Mucosa of descending colon (tissue), 3 donors: ENCODE measurements around the gene AKAP13. TPM values are rescaled to one million over a fixed set of nuclear protein-coding genes. Genes with fewer than 3 reads are reported as not detected.

Source experiments
- ATAC-seq: fragments of 200-7000 bp; cut with Tn5 transposase; one replicate; pipeline ENCODE4 v1.9.1; 2020; ENCODE audit warnings: mild to moderate bottlenecking, moderate library complexity
- DNase-seq, 3 donors: peaks; one replicate each; pipeline ENCODE4 v3.0.0-alpha.2; 2020
- H3K36me3 ChIP-seq: fragments of 200-600 bp; one replicate; pipeline ENCODE4 v1.8.0; 2021; ENCODE audit warnings: low read depth, mild to moderate bottlenecking
- H3K4me1 ChIP-seq: fragments of 200-600 bp; one replicate; pipeline ENCODE4 v1.8.0; 2021; ENCODE audit warnings: low read depth, mild to moderate bottlenecking
- H3K4me3 ChIP-seq: fragments of 200-600 bp; one replicate; pipeline ENCODE4 v1.8.0; 2021; ENCODE audit warnings: mild to moderate bottlenecking
- H3K9me3 ChIP-seq: fragments of 200-600 bp; one replicate; pipeline ENCODE4 v1.8.0; 2021; ENCODE audit warnings: mild to moderate bottlenecking
- CTCF ChIP-seq: fragments of 200-600 bp; IDR thresholded peaks from one replicate; pipeline ENCODE4 v1.8.0; 2022; ENCODE audit warnings: antibody characterized with exemption, mild to moderate bottlenecking
- intact Hi-C, 2 donors: fragments of 100-400 bp; cut with DNase I in 1 of 2; cut with micrococcal nuclease in 1 of 2; formaldehyde crosslinking; loops; one replicate each; pipeline versions ENCODE4 v1.11.0 to v1.11.1; 2022; cut with DNase I, micrococcal nuclease
- total RNA-seq, 3 donors: library from RNA; stranded (reverse); fragmentation: NEBNext Ultra II Directional in 2 of 3; extraction: Animal tissue kit (Norgen Biotek cat#: 25700) in 2 of 3; gene quantifications; one replicate each; pipeline versions ENCODE4 v1.2.1 to v1.2.4, GENCODE V29; 2021 to 2023
- donor health status: DM: no; HTN: no; CAD: no; lungs with moderate emphysema.
- donor health status: DM: no; HTN: no; CAD: no.
- donor health status: DM: no; HTN: yes; CAD: no.

AKAP13 gene
- total RNA-seq, 3 donors from 2014 or later, result 141 to 173 (median 150) TPM

GRCh38 chr15:85592148-85592547 is 211.7 kb downstream of the AKAP13 start:
- Histone ChIP-seq H3K4me3 (no peak overlapping the region), H3K4me1 (peaks cover 27% of the 10 kb centered on the region), H3K9me3 (no peaks in the 10 kb centered on the region), H3K36me3 (no peaks in the 10 kb centered on the region)
- no peak for TF ChIP-seq CTCF
- ATAC-seq (no peak), DNase-seq (no peak)
- intact Hi-C loops, result no loop called here

- Histone ChIP-seq H3K9me3 (no peaks in the 10 kb centered on the region), H3K4me1 (peaks cover 10% of the 10 kb centered on the region), H3K4me3 (no peak overlapping the region), H3K36me3 (no peaks in the 10 kb centered on the region)
- no peak for DNase-seq
- no peak for TF ChIP-seq CTCF
- intact Hi-C loops, result no loop called here
- ATAC-seq, result no peak
Observed at GRCh38 chr15:85593809-85594445, 213.5 kb downstream of the AKAP13 start.

DNA sequence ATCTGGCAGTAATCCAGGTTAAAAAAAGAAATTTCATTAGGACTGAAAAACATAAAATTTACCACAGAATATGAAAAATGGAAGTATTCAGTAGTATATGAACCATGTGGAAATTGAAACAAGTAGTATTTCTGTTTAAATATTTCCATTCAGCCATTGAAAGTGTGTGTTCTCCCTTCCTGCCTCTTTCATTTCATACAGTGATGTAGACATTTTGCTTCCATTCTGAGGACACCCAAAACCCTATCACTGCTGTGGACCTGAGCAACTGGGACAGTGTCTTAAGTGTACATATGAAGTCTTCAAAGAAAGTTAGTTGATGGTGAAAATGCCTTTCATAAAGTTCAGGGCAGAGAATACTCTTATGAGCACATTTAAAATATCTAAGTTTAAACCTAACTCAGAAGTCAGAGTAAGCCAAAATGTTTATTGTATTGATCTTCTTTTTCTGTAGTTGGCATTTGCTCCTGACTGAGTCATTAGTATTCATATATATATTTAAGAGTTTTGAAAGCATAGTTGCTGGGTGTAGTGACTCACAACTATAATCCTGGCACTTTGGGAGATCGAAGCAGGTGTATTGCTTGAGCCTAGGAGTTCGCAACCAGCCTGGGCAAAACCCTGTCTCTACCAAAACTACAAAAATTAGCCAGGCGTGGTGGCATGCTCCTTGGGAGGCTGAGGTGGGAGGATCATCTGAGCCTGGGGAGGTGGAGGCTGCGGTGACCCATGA is 215.6 kb downstream of the AKAP13 start:
- Histone ChIP-seq H3K4me3 (no peak overlapping the region), H3K36me3 (no peaks in the 10 kb centered on the region), H3K9me3 (no peaks in the 10 kb centered on the region), H3K4me1 (no peaks in the 10 kb centered on the region)
- TF ChIP-seq CTCF, result no peak
- intact Hi-C loops, result no loop called here
- no peak for DNase-seq
- ATAC-seq, result no peak

DNA sequence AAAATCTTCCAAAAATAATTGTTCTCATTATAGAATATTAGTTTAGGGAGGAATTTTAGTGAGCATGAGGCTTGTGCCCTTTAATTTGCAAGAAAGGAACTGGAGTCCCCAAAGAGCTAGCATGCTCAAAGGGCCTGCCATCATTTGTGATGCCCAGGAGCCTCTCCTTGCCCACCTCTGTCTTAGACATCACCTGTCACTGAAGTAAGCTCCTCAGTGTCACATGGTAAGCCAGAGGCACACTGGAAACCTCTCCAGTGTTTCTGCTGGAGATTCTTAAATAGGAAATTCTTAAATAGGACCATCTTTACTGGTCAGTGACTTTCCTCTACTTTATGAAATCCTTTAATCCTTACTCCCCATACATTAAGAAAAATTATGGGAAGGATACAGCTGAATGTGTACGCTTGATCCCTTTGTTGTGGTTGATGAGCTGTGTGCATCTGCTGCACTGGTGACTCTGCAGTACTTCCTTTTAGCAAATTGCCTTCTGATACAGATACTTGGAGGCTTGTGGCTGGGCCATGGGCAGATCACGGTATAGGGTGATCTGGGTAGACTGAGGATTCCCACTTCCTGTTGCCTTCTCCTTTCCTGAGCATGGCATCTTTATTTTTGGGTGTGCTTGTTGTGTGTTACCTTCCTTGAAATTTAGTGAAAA is 216.9 kb downstream of the AKAP13 start:
- intact Hi-C loops, result no loop called here
- DNase-seq (no peak), ATAC-seq (peak; percentile 49)
- no peak for TF ChIP-seq CTCF
- Histone ChIP-seq H3K36me3 (no peaks in the 10 kb centered on the region), H3K4me1 (no peaks in the 10 kb centered on the region), H3K9me3 (no peaks in the 10 kb centered on the region), H3K4me3 (no peak overlapping the region)

- ATAC-seq (no peak), DNase-seq (no peak)
- Histone ChIP-seq H3K36me3 (no peaks in the 10 kb centered on the region), H3K9me3 (no peaks in the 10 kb centered on the region), H3K4me3 (no peak overlapping the region), H3K4me1 (no peaks in the 10 kb centered on the region)
- intact Hi-C loops, result no loop called here
- no peak for TF ChIP-seq CTCF
Observed at GRCh38 chr15:85598219-85598618, 217.8 kb downstream of the AKAP13 start.
